Hepatocyte (in vitro differentiated cells): ENCODE measurements around the gene SLC22A14.

Experiments
- EZH2 ChIP-seq: fragments of 200-600 bp; sonication (generic); IDR thresholded peaks from 2 replicates; pipeline ENCODE4 v1.6.1; 2016; ENCODE audit warnings: antibody characterized with exemption, mild to moderate bottlenecking, borderline replicate concordance
- EZH2phosphoT487 ChIP-seq: fragments of 200-600 bp; sonication (generic); IDR thresholded peaks from one replicate; pipeline ENCODE4 v1.6.1; 2018; ENCODE audit warnings: antibody characterized with exemption, mild to moderate bottlenecking, low read depth, moderate library complexity; ENCODE audit not compliant: unreplicated experiment, severe bottlenecking
- TF ChIP-seq, protein P1 (sequence below): fragments of 200-600 bp; sonication (generic); IDR thresholded peaks from 2 replicates; pipeline ENCODE4 v1.5.1; 2016; ENCODE audit warnings: antibody characterized with exemption, mild to moderate bottlenecking; ENCODE audit not compliant: poor library complexity

DNA sequence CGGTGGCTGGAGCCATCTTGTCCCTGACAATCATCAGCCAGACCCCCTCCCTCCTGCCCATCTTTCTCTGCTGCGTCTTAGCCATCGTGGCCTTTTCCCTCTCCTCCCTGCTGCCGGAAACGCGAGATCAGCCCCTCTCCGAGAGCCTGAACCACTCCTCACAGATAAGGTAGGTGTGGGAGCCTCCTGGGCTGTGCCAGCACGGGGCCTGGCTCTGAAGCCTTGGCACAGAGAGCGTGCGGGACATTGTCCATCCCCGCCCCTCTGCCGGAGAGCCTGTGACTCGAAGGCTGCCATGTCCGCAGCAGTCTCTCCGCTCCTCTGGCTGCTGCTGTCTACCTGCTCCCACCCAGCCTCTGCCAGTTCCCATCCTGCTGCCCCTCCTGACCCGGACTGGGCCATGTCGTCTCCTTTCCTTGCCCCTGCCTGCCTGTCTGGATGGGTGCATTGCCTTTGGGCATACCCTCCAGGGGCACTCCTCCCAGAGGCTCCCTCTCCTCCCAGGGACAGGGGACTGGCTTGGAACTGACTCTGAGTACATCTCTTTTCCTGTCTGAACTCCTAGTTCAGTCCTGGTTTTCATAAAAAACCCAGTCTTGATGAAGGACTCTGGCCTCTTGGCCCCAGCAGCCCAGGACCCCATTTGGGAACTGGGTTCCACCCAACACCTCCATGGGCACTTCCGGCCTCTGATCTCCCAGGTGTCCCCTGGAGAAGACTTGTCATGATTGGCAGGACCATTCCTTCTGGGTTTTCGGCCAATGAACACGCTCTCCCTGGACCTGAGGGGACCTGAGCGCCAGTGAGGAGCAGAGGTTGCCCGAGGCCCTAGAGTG, 34.5 kb downstream of the SLC22A14 start:
- TF ChIP-seq, protein P1, sequence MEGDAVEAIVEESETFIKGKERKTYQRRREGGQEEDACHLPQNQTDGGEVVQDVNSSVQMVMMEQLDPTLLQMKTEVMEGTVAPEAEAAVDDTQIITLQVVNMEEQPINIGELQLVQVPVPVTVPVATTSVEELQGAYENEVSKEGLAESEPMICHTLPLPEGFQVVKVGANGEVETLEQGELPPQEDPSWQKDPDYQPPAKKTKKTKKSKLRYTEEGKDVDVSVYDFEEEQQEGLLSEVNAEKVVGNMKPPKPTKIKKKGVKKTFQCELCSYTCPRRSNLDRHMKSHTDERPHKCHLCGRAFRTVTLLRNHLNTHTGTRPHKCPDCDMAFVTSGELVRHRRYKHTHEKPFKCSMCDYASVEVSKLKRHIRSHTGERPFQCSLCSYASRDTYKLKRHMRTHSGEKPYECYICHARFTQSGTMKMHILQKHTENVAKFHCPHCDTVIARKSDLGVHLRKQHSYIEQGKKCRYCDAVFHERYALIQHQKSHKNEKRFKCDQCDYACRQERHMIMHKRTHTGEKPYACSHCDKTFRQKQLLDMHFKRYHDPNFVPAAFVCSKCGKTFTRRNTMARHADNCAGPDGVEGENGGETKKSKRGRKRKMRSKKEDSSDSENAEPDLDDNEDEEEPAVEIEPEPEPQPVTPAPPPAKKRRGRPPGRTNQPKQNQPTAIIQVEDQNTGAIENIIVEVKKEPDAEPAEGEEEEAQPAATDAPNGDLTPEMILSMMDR, result no peak
- TF ChIP-seq EZH2phosphoT487 (no peak), EZH2 (no peak)
